Omental fat pad (tissue), 4 donors: Measurements from ENCODE around the gene MRGPRX2. TPM values are rescaled to one million over a fixed set of nuclear protein-coding genes. Genes with fewer than 3 reads are reported as not detected.

Experiments used
- ATAC-seq: fragments of 150-250 bp; one replicate; pipeline ENCODE4 v1.9.1; 2016; ENCODE audit warnings: mild to moderate bottlenecking, moderate library complexity; ENCODE audit not compliant: low FRiP score
- DNase-seq: peaks from one replicate; pipeline ENCODE4 v3.0.0-alpha.2; 2019; ENCODE audit warnings: low spot score
- total RNA-seq, 4 donors: library from RNA; depleted of rRNA; stranded (reverse); fragments of >200 nt; gene quantifications; one replicate each; pipeline ENCODE4 v1.1.0, GENCODE V29; 2016
- TF ChIP-seq, protein P1 (sequence below), 3 donors: fragments of 450-650 bp; IDR thresholded peaks; one replicate each; pipeline ENCODE4 v1.5.1; 2016 to 2017; ENCODE audit warnings: antibody characterized with exemption in 3 of 3, mild to moderate bottlenecking in 3 of 3, moderate library complexity in 2 of 3

Gene MRGPRX2
- total RNA-seq, 4 donors from 2014 or later, result 0.31 TPM; not detected in 3

DNA sequence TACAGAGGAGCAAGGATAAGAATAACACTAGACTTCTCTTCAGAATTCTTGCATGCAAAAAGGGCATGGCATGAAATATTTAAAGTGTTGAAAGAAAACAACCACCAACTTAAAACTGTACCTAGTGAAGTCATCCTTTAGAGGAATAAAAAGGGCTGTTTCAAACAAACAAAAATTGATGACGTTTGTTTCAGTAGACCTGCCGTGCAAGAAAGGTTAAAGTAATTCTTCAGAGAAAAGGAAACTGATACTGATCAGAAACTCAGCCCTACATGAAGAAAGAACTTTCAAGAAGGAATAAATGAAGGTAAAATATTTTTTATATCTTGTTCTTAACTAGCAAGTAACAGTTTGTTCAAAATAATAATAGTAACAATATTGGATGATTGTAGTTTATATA is 27.5 kb downstream of the MRGPRX2 start:
- ATAC-seq (no peak), DNase-seq (no peak)
- TF ChIP-seq, protein P1, sequence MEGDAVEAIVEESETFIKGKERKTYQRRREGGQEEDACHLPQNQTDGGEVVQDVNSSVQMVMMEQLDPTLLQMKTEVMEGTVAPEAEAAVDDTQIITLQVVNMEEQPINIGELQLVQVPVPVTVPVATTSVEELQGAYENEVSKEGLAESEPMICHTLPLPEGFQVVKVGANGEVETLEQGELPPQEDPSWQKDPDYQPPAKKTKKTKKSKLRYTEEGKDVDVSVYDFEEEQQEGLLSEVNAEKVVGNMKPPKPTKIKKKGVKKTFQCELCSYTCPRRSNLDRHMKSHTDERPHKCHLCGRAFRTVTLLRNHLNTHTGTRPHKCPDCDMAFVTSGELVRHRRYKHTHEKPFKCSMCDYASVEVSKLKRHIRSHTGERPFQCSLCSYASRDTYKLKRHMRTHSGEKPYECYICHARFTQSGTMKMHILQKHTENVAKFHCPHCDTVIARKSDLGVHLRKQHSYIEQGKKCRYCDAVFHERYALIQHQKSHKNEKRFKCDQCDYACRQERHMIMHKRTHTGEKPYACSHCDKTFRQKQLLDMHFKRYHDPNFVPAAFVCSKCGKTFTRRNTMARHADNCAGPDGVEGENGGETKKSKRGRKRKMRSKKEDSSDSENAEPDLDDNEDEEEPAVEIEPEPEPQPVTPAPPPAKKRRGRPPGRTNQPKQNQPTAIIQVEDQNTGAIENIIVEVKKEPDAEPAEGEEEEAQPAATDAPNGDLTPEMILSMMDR (IDR thresholded peaks at IDR 0.05), result no peak

DNA sequence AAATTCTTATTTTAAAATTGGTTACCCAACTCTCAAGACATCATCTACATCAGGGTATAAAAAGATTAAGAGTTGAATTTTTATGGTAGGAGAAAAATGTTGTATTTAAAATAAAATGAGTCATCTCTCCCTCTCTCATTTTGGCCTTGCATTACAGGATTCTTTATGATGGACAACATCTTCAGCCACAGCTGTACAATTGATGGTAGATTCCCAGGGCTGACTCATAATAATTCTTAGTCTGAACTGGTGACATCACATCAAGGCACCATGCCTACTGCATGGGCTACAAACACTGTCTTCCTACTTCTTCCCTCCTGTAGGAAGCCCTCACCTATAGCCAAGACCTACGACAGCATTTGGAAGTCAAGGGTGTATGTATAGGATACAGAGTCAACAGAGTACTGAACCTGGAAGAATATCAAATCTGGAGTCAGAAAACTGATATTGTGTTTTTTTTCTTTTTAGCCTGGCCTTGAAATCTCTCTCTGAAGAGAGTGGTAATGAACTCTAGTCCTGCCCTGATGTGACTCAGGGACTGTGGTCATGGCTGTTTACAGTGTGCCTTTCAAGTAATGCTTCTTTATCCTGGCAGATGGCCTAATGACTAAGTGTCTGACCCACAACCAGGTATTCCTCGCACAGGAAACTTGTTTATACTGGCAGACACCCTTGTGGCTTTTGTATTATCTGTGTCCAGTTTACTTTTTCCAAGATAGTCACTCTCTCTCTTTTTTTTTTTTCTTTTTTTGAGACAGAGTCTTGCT is 32.5 kb downstream of the MRGPRX2 start:
- TF ChIP-seq, protein P1 (IDR thresholded peaks at IDR 0.05), result no peak
- no peak for ATAC-seq
- DNase-seq, result no peak

DNA sequence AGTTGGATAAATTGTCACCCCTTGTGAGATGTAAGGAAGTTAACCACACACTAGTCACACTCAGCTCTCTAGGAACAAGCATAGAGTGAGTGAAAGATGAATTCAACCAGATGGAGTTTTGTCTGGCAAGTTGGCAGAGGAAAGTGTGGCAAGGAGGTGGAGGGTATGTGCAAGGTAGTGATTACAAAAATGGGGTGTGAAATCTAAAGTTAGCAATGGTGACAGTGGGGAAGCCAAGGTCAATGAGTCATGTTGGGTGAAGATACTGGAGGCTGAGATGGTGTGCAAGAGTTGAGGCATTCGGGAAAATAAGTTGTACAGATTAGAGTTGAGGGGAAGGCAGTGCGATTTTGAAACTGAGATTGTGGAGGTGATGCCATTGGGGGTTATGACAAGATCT is 33.7 kb downstream of the MRGPRX2 start:
- TF ChIP-seq, protein P1 (IDR thresholded peaks at IDR 0.05), result no peak
- ATAC-seq (no peak), DNase-seq (no peak)

DNA sequence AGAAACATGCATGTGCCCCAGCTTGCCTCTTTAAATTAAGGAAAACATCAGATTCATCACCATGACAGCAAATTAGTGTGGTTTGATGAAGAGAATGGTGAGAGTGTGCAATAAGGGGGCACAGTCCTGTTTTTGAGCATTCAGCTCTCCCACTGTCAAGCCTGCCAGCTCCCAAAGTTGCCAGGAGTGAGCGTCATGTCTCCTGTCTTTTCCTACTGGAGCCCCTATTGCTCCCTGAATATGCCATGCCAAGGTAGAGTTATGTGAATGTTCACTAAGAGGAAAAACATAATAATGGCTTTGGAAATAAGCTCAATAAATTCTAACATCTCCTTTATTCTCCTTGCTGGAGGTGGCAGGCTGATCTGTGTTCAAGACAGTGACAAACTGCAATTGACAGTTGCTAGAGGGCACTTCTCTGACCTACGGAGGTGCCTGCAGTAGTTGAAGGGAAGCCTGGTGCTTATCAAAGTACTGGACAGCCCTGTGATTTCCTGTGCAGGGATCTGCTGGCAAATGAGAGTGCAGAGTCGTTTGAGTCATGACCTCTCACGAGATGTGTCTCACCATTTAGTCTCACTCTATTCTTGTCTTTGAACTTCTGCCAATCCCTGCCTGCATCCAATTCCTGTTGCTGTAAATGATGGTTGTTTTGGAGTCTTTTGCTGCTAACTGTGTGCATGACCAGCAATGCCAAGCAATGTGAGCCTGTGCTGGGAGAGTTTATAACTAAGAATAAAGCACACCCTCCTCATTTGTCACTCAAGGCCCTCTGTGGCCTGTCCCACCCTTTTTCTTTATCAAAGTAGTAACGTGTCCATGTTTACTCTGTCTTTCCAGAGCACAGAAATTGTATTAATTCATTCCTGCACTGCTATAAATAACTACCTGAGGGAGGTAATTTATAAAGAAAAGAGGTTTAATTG is 34.8 kb downstream of the MRGPRX2 start:
- ATAC-seq (no peak), DNase-seq (no peak)
- TF ChIP-seq, protein P1 (IDR thresholded peaks at IDR 0.05), result no peak

DNA sequence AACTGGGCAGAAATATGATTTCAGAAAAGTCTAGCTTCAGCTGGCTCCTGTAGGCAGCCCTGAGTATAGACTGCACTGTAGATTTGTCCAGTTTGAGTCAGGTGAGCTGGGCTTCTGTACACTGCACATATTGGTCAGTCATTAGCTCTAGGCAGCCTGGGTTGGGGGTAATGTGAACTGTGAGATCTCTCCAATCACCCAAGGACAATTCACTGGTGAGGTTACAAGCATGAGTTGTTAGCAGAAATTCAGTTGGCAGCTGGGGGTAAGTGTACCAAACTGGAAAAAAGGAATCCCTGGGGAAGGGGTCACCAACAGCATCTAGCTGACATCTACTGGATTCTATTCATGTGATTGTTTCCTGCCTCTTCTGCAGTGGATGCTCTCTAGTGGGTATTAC is 39.7 kb downstream of the MRGPRX2 start:
- no peak for ATAC-seq
- TF ChIP-seq, protein P1 (IDR thresholded peaks at IDR 0.05), result no peak
- no peak for DNase-seq

DNA sequence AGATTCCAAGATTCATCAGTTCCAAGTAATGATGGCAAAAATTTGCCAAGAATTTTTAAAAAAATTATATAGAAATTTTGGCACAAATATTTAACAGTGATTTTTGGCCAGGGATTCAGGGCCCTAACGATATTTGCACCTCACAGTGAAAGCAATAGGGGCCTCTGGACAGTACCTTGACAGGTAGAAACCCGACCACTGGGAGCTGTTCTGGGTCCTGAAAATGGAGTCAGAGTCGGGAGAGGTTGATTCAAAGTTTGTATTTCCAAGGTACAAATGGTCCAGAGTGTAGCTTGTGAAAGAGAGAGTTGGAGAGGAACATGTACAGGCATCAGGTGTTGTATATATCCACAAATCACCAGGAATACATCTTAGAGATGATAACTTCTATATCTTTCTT is 41.6 kb downstream of the MRGPRX2 start:
- ATAC-seq (no peak), DNase-seq (no peak)
- TF ChIP-seq, protein P1 (IDR thresholded peaks at IDR 0.05), result no peak
